GM23338 (cell line): ENCODE results near the gene LRBA. TPM values are rescaled to one million over a fixed set of nuclear protein-coding genes. Genes with fewer than 3 reads are reported as not detected.

ENCODE experiments used
- ATAC-seq: fragments of 200-7000 bp; cut with Tn5 transposase; 3 replicates; pipeline ENCODE4 v1.9.1; 2020
- DNase-seq: peaks from one replicate; pipeline ENCODE4 v3.0.0-alpha.2; 2015; ENCODE audit warnings: low spot score
- H2AFZ ChIP-seq: fragments of 200-600 bp; sonication (generic); 2 replicates; pipeline ENCODE4 v1.8.0; 2016; ENCODE audit warnings: antibody characterized with exemption, mild to moderate bottlenecking, moderate library complexity
- H3F3A ChIP-seq: fragments of 200-600 bp; sonication (generic); replicated peaks from 2 replicates; pipeline ENCODE4 v1.8.0; 2017; ENCODE audit warnings: antibody characterized with exemption, mixed run types, low read depth
- H3K27ac ChIP-seq: fragments of 200-600 bp; sonication (generic); 2 replicates; pipeline ENCODE4 v1.6.1; 2016; ENCODE audit warnings: low read depth
- H3K27me3 ChIP-seq: fragments of 200-600 bp; sonication (generic); 2 replicates; pipeline ENCODE4 v1.8.0; 2016; ENCODE audit warnings: mild to moderate bottlenecking, mixed run types, moderate library complexity; ENCODE audit not compliant: insufficient read depth
- H3K36me3 ChIP-seq: fragments of 200-600 bp; sonication (generic); 2 replicates; pipeline ENCODE4 v1.8.0; 2016; ENCODE audit warnings: mild to moderate bottlenecking; ENCODE audit not compliant: insufficient read depth
- H3K4me1 ChIP-seq: fragments of 200-600 bp; sonication (generic); 2 replicates; pipeline ENCODE4 v1.8.0; 2016; ENCODE audit warnings: mild to moderate bottlenecking, moderate library complexity; ENCODE audit not compliant: insufficient read depth
- H3K4me2 ChIP-seq: fragments of 200-600 bp; sonication (generic); 2 replicates; pipeline ENCODE4 v1.7.1; 2017; ENCODE audit warnings: mixed run types
- H3K4me3 ChIP-seq: fragments of 200-600 bp; sonication (generic); 2 replicates; pipeline ENCODE4 v1.6.1; 2016; ENCODE audit warnings: mixed run types
- H3K79me2 ChIP-seq: fragments of 200-600 bp; sonication (generic); replicated peaks from 2 replicates; pipeline ENCODE4 v1.8.0; 2017; ENCODE audit warnings: mild to moderate bottlenecking; ENCODE audit not compliant: insufficient read depth
- H3K9me2 ChIP-seq: fragments of 200-600 bp; sonication (generic); 2 replicates; pipeline ENCODE4 v1.8.0; 2017; ENCODE audit not compliant: insufficient read depth
- H4K20me1 ChIP-seq: fragments of 200-600 bp; sonication (generic); replicated peaks from 2 replicates; pipeline ENCODE4 v1.8.0; 2017; ENCODE audit warnings: mild to moderate bottlenecking; ENCODE audit not compliant: insufficient read depth
- H3K27ac Mint-ChIP-seq: 2 replicates; pipeline ENCODE4 v1.8.0; 2020; ENCODE audit warnings: inconsistent platforms, mild to moderate bottlenecking, moderate library complexity, mixed read lengths
- H3K27me3 Mint-ChIP-seq: 3 replicates; pipeline ENCODE4 v1.8.0; 2022; ENCODE audit warnings: low read depth, mild to moderate bottlenecking, moderate library complexity, mixed read lengths, inconsistent platforms; ENCODE audit not compliant: insufficient read depth, poor library complexity
- H3K36me3 Mint-ChIP-seq: 3 replicates; pipeline ENCODE4 v1.8.0; 2021; ENCODE audit warnings: low read depth, mild to moderate bottlenecking, inconsistent platforms, moderate library complexity, mixed read lengths
- H3K4me1 Mint-ChIP-seq: 3 replicates; pipeline ENCODE4 v1.8.0; 2020; ENCODE audit warnings: mild to moderate bottlenecking, inconsistent platforms, mixed read lengths
- H3K4me3 Mint-ChIP-seq: 3 replicates; pipeline ENCODE4 v1.8.0; 2021; ENCODE audit warnings: moderate library complexity, mild to moderate bottlenecking, inconsistent platforms, mixed read lengths
- H3K9me3 Mint-ChIP-seq: 3 replicates; pipeline ENCODE4 v1.8.0; 2020; ENCODE audit warnings: moderate library complexity, mild to moderate bottlenecking, inconsistent platforms, mixed read lengths
- CREB1 ChIP-seq: fragments of 250-450 bp; sonication (Bioruptor Pico); IDR thresholded peaks from 2 replicates; pipeline ENCODE4 v1.5.0; 2020; ENCODE audit warnings: low read depth, mild to moderate bottlenecking, moderate library complexity
- ETS1 ChIP-seq: IDR thresholded peaks from 2 replicates; pipeline ENCODE4 v1.6.1; 2016; ENCODE audit warnings: antibody characterized with exemption
- EZH2 ChIP-seq: fragments of 200-600 bp; sonication (generic); IDR thresholded peaks from one replicate; pipeline ENCODE4 v1.8.0; 2017; ENCODE audit warnings: antibody characterized with exemption, mild to moderate bottlenecking, low read depth; ENCODE audit not compliant: unreplicated experiment
- EZH2phosphoT487 ChIP-seq: fragments of 200-600 bp; sonication (generic); IDR thresholded peaks from one replicate; pipeline ENCODE4 v1.8.1; 2018; ENCODE audit warnings: antibody characterized with exemption; ENCODE audit not compliant: unreplicated experiment
- JUNB ChIP-seq: IDR thresholded peaks from one replicate; pipeline ENCODE4 v1.6.1; 2016; ENCODE audit warnings: antibody characterized with exemption; ENCODE audit not compliant: unreplicated experiment
- NANOG ChIP-seq: IDR thresholded peaks from 2 replicates; pipeline ENCODE4 v1.6.1; 2016; ENCODE audit warnings: antibody characterized with exemption, borderline replicate concordance
- ZNF114 ChIP-seq: fragments of 250-450 bp; sonication (Bioruptor Pico); IDR thresholded peaks from 2 replicates; pipeline ENCODE4 v1.5.0; 2020; ENCODE audit warnings: mild to moderate bottlenecking, moderate library complexity
- ZNF331 ChIP-seq: fragments of 250-450 bp; sonication (Bioruptor Pico); IDR thresholded peaks from 2 replicates; pipeline ENCODE4 v1.5.0; 2020; ENCODE audit warnings: low read depth, mild to moderate bottlenecking, moderate library complexity
- polyA plus RNA-seq: library from polyadenylated mRNA; unstranded; fragments of >200 nt; fragmentation: Nextera tagmentation; extraction: Ambion mirVana; gene quantifications from 2 replicates; pipeline ENCODE4 v1.2.1, GENCODE V29; 2016
- total RNA-seq: library from RNA; depleted of rRNA; stranded (reverse); fragments of >200 nt; shearing (Covaris generic); gene quantifications from 2 replicates; pipeline ENCODE4 v1.2.3, GENCODE V29; 2014
- TF ChIP-seq, protein P1 (sequence below): IDR thresholded peaks from one replicate; pipeline ENCODE4 v1.6.1; 2018; ENCODE audit warnings: antibody characterized with exemption; ENCODE audit not compliant: unreplicated experiment

LRBA gene
- total and polyA plus RNA-seq, 2 experiments from 2014 or later = 23.3 to 126 TPM

GRCh38 chr4:150586162-150586810 is 428.8 kb downstream of the LRBA start:
- 0 out of 2 replicates have a peak overlapping the region, but pooled peaks have one; percentile 3 for H3K4me2 ChIP-seq
- TF ChIP-seq JUNB (no peak), EZH2 (no peak), ZNF114 (CRISPR knock-in tag) (no peak), ZNF331 (no peak), CREB1 (no peak), NANOG (no peak), ETS1 (no peak)
- TF ChIP-seq, protein P1, sequence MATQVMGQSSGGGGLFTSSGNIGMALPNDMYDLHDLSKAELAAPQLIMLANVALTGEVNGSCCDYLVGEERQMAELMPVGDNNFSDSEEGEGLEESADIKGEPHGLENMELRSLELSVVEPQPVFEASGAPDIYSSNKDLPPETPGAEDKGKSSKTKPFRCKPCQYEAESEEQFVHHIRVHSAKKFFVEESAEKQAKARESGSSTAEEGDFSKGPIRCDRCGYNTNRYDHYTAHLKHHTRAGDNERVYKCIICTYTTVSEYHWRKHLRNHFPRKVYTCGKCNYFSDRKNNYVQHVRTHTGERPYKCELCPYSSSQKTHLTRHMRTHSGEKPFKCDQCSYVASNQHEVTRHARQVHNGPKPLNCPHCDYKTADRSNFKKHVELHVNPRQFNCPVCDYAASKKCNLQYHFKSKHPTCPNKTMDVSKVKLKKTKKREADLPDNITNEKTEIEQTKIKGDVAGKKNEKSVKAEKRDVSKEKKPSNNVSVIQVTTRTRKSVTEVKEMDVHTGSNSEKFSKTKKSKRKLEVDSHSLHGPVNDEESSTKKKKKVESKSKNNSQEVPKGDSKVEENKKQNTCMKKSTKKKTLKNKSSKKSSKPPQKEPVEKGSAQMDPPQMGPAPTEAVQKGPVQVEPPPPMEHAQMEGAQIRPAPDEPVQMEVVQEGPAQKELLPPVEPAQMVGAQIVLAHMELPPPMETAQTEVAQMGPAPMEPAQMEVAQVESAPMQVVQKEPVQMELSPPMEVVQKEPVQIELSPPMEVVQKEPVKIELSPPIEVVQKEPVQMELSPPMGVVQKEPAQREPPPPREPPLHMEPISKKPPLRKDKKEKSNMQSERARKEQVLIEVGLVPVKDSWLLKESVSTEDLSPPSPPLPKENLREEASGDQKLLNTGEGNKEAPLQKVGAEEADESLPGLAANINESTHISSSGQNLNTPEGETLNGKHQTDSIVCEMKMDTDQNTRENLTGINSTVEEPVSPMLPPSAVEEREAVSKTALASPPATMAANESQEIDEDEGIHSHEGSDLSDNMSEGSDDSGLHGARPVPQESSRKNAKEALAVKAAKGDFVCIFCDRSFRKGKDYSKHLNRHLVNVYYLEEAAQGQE = no peak
- H3K36me3 ChIP-seq = no peaks in the 10 kb centered on the region
- no peaks in the 10 kb centered on the region for H3K79me2 ChIP-seq
- no peak overlapping the region for H2AFZ ChIP-seq
- Mint-ChIP-seq H3K9me3 (no peaks in the 10 kb centered on the region), H3K36me3 (0 out of 3 replicates have a peak, but pooled peaks cover 5% of the 10 kb centered on the region), H3K27ac (no peak overlapping the region), H3K4me1 (peaks cover 44% of the 10 kb centered on the region), H3K4me3 (no peak overlapping the region), H3K27me3 (peaks cover 46% of the 10 kb centered on the region)
- H3F3A ChIP-seq = no peaks in the 10 kb centered on the region
- H3K4me3 ChIP-seq = no peak overlapping the region
- H3K27ac ChIP-seq = no peak overlapping the region
- H3K27me3 ChIP-seq = peaks cover 56% of the 10 kb centered on the region
- no peak for DNase-seq
- peaks cover 14% of the 10 kb centered on the region for H4K20me1 ChIP-seq
- no peaks in the 10 kb centered on the region for H3K9me2 ChIP-seq
- no peak for ATAC-seq
- H3K4me1 ChIP-seq = peaks cover 38% of the 10 kb centered on the region

GRCh38 chr4:150585611-150586010 is 429.5 kb downstream of the LRBA start:
- Mint-ChIP-seq H3K36me3 (0 out of 3 replicates have a peak, but pooled peaks cover 5% of the 10 kb centered on the region), H3K4me1 (peaks cover 42% of the 10 kb centered on the region), H3K27ac (no peak overlapping the region), H3K27me3 (peaks cover 49% of the 10 kb centered on the region), H3K9me3 (no peaks in the 10 kb centered on the region), H3K4me3 (no peak overlapping the region)
- TF ChIP-seq EZH2 (no peak), EZH2phosphoT487 (no peak), ZNF331 (no peak), ZNF114 (CRISPR knock-in tag) (no peak), JUNB (no peak)
- Histone ChIP-seq H4K20me1 (peaks cover 20% of the 10 kb centered on the region), H2AFZ (no peak overlapping the region), H3K4me1 (peaks cover 38% of the 10 kb centered on the region), H3K4me3 (no peak overlapping the region), H3K36me3 (no peaks in the 10 kb centered on the region), H3K27me3 (peaks cover 62% of the 10 kb centered on the region), H3K4me2 (0 out of 2 replicates have a peak overlapping the region, but pooled peaks have one; percentile 3), H3F3A (no peaks in the 10 kb centered on the region), H3K27ac (no peak overlapping the region), H3K9me2 (no peaks in the 10 kb centered on the region), H3K79me2 (no peaks in the 10 kb centered on the region)
- ATAC-seq (no peak), DNase-seq (no peak)
